Caki2 (cell line): ENCODE results near the gene TDRD12. TPM values are rescaled to one million over a fixed set of nuclear protein-coding genes. Genes with fewer than 3 reads are reported as not detected.
A peak's percentile ranks its signal among the peaks of the same experiment; 100 is the strongest.
"Not testable (repeated sequence)": the region's sequence is repeated elsewhere in the genome, so short reads cannot be mapped to it uniquely, and the experiment has no call there.

Experiments used
- DNase-seq: peaks from one replicate; pipeline ENCODE4 v3.0.0-alpha.2; 2015; ENCODE audit warnings: low read depth
- in situ Hi-C: cut with HindIII; loops from 2 replicates; pipeline ENCODE4 v1.10.0; 2016; ENCODE audit warnings: low sequenced_read_pairs, low pct_unique_long_range_greater_than_20kb, mixed read lengths
- total RNA-seq: library from RNA; depleted of rRNA; stranded (reverse); fragments of >200 nt; shearing (Covaris generic); gene quantifications from 2 replicates; pipeline ENCODE4 v1.2.3, GENCODE V29; 2014; ENCODE audit warnings: low replicate concordance

TDRD12 gene
- total RNA-seq, 1 experiment from 2014 or later, result 4.4 TPM

DNA sequence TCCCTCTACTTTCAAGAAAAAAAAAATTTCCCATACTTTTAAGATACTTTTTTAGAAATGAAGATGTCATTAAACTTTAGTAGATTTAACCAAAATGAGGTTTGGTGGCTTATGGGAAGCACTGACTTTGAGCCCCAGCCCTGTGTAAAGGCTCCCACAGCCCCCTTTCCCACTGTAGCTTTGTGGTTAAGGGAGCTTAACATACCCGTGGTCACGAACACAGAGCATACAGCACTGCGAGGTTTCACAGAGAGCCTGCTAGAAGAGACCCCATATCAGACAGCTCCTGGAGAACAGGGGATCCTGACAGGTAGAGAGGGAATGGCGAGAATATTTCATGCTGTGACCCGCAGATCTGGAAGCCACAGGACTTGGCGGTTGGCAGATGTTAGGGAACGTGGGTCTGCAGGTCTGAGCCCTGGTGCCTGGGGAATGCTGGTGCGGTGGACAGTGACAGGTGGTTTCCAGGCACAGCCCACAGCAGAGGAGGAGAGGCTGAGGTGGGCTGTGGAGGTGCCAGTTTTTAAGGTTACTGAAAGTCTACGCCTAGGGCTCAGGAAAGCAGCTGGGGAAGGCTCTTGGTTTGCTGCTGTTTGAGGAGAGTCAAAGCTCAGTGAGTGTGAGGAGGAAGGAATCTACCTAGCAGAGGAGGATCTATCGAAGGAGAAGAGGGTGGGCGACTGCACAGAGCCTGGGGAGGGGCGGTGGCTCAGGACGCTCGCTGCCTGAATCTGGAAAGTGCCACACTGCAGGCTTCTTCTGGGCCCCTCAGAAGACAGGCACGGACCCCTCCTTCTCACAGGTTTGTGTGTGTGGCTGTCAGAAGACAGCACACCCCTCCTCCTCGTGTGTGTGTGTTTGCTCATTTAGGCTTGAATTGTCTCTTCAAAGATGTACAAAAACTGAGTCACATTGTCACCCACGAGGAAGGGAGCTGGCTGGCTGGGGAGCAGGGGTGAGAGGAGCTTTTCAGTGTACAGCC, 100.1 kb downstream of the TDRD12 start:
- DNase-seq, result no peak
- in situ Hi-C loops, result no loop called here

DNA sequence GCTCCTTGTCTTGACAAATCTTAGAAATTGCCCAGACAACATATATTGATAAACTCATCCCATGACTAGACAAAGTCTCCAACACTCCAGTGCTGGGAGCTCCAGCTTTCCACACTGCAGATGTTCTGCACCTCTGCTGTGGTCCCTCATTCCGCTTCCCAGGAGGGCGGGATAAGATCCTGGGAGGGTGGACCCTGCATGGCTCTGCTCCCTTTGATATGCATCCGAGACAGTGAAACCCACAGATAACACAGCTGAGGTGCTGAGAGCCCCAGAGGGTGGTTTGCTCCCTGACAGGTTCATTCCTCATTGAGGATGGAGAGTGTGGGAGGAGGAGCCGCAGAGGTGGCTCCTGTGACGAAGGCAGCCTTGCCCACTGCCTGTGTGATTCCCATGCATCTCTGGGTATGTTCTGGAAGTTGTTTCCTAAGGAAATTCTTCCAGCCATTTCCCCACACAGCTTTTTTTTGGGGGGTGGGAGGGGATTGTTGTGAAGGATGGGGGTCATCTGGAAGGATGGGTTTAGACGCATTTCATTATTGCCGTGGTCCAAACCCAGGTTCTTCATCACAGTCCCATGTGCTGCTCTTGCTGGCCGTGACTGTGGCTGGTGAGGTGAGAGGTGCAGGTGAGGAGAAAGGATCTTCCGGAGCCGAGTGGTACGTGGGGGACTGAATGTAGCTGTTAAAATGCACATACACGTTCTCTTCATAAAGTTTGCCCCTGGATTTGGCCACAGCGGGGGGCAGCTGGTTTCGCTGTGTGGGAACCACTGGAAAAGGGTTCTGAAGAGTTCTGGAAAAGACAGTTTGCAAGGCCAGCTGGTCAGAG, 103.6 kb downstream of the TDRD12 start:
- no peak for DNase-seq
- in situ Hi-C loops, result no loop called here

DNA sequence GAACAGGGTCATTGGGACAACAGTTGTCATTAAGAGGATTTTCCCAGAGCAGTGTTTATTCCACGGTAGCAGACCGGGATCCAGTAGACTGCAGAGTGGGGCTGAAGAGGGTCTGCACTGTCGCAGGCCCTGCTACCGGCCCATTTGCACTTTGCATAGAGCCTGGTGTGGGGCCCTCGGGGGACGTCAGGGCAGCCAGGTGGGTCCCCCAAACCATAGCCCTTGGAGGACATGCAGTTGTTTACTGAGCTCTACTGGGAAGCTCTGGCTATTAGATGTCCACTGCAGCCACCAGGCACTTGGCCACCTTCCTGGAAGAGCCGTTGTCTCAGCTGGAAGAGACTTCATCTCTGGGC, 104.2 kb downstream of the TDRD12 start:
- no peak for DNase-seq
- in situ Hi-C loops, result no loop called here

DNA sequence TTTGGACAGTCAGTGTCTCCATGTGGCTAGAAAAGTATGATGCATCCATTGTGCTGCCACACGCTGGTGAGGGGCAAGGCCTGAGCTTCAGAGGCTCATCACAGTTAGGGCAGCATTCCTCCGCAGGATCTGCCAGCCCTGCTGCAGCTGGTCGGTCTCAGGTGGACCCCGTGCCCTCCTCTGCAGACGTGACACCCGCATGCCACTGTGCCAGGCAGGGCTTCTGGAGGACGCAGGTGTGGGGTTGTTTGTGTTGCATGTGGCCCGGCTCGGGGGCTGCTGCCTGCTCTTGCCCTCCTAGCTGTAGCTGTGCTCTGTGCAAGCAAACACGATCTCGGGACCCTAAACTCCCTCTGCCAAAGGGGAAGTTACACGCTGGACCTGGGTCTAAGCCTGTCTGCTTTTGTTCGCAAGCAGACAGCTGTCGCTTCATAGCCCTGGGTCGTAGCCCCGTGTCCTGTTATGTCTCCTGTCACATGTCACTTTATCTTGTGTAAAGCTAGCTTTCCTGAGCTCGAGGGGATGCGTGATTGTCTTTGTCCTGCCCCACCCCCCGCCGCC, 104.7 kb downstream of the TDRD12 start:
- in situ Hi-C loops, result no loop called here
- DNase-seq, result no peak

DNA sequence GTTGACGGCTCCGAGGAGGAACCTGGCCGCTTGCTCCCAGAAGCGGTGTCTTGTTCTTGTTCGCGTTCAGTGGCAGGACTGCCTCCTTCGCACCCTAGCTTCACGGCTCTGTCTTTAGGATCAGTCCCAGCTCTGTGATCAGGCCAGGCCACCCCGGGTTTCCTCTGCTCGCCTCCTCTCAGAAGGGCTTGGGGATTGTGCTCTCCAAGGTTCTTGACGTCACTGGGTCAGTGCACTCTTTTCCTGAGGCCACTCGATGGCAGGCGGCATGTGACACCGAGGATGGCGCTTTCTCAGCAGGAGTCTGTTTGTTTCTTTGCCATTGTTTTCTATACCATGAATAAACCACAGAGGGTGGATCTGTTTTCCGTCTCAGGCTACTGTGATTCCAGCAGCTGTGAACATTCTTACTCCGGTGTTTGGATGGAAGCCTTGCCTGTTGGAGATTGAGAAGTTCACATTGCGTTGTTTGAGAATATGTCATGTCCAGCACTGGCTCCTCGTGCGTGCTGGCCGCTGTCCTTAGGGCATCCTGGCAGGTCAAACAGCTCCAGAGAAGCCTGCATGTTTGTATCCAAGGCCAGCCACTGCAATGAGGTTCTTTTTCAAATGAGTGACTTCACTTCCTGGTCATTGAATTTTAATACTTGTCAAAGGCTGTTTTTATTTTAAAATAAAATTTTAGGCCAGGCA, 105.5 kb downstream of the TDRD12 start:
- no peak for DNase-seq
- in situ Hi-C loops, result no loop called here

DNA sequence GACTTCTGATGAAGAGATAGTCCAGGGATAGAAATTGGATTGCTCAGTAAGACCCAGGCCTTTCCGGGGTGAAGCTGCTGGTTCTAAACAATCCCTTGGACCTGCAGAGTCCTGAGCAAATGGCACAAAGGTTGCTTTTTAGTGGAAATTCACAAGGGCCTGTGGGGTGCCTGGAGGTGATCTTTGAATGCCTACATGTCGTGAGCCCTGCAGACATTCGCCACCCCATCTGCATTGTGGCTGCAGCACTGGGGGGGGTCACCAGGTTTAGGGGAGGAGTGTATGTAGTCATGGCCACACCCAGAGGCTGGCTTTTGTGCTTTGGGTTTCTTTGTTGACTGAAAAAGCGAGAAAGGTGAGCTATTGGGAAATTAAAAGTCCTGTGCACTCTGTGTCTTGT, 108.6 kb downstream of the TDRD12 start:
- no peak for DNase-seq
- in situ Hi-C loops, result no loop called here

DNA sequence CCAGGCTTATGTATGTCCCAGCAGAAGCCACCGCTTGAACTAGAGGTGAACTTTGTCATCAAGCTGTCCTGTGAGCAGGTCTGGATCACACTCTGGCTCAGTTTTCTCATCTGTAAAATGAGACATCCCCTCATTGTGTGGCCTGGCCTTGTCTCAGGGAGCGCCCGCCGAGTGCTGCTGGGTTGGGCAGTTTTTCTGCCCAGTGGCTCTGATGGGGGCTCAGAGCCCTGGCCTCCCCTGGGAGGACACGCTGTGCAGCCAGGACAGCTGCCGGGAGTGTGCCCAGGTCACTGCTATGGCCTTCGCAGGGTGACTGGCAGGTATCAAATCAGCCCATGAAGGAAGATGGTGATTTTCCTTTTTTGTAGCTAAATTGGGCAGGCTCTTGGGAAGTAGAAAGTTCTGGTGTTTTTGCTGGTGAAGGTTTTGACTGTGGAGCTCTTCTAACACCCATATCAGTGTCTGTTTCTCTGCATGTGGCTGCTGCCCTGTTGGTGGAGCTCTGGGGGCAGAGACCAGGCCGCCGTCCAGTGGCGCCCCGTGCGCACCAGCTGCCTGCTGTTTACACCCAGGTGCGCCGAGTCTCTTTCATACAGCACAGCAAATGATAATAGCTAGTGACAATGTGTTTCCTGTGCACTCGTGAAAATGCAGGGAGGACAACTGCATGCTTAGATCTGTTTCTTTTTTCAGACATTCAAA, 109.2 kb downstream of the TDRD12 start:
- in situ Hi-C loops, result no loop called here
- DNase-seq, result no peak

DNA sequence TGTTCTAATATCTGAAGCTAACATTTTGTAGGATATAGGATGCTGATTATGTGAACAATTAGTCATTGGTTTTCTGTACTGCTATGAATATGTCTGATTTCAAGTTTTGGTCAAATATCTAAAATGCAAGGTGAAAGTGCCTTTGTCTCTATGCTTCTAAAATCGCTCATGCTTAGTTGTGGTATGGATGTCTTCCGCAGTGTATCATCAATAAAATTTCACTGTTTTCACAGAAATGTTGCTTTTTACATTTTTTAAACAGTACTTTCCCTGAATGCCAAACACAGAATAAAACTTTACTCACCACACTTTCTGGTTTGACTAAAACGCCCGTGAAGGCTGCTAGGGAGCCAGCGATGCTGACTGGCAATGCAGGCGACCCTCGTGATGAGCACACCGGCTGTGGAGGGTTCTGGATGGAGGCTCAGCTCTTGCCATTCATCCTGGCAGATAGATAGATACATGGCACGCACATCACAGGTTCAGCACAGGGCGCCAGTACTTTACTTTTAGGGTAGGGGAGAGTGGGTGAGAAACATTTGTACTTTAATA, 109.9 kb downstream of the TDRD12 start:
- in situ Hi-C loops, result no loop called here
- no peak for DNase-seq

DNA sequence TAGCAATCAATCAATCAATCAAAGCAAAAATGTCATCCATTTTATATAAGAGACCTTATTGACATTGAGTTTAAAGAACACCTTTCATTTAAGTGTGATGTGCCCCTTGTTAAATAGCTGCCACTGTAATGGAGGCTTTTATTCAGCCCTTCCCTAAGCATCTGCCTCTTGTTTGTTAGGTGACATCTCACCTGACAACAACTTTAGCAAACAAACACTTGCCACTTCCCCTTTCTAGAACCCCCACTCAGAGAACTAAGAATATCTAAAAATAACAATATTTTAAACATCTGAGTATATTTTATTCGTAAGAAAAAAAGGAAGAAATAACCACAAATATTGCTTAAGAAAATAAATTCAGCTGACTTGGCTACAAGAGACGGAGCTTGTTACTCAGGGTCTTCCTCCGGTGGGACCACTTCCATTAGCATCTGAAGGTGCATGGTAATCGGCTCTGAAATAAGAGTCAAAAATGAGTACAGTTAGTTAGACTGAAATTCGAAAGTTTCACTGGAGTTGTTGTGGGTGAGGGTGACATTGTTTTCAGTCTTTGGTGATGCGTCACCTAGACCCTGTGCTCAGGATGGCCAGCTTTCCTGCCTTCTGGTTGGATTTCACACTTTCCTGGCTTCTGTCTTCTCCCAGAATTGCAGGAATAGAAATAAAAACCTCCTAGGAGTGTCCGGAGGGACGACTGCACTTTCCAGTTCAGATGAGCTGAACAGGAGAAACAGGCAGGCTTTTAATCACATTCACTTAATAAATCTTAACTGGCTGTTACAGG, 110.9 kb downstream of the TDRD12 start:
- in situ Hi-C loops, result no loop called here
- DNase-seq, result peak; percentile 21

DNA sequence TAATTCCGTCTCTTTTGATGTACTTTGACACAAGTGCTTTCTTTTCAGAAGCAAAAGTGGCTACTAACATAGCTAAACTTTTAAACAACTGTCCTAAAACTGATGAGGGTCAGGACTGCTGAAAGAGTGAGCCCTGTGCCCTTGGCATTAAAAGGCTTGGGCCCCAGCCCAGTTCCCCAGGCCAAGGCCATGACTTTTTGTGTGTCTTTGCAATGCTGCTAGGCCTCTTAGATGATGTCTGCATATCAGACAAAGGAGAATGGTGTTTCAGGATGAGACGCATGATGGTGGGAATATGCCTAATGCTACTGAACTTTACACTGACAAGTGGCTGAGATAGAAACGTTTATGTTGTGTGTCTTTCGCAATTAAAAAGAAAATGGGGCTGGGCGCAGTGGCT, 112.0 kb downstream of the TDRD12 start:
- DNase-seq, result no peak
- in situ Hi-C loops, result no loop called here

DNA sequence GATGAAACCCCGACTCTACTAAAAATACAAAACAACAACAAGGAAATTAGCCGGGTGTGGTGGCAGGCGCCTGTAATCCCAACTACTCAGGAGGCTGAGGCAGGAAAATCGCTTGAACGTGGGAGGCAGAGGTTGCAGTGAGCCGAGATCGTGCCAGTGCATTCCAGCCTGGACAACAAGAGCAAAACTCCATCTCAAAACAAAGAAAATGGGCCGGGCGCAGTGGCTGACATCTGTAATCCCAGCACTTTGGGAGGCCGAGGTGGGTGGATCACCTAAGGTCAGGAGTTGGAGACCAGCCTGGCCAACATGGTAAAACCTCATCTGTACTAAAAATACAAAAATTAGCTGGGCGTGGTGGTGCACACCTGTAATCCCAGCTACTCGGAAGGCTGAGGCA, 112.5 kb downstream of the TDRD12 start:
- in situ Hi-C loops, DNase-seq: not testable (repeated sequence)

DNA sequence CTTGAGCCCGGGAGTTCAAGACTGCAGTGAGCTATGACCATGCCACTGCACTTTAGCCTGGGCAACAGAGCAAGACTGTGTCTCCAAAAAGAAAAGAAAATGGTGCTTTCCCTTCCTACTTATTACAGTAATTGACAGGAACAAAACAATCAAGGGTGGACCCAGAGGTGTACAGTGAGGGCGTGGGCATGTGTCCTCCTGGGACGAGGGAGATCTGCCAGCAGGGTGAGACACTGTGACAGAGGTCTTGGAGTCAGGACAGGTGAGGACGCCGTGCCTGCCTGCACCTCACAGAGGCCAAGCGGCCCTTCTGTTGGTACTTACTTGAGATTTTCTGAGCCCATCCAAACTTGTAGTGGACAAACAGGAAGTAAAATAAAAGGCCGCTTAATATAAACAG, 113.3 kb downstream of the TDRD12 start:
- in situ Hi-C loops, DNase-seq: not testable (repeated sequence)

DNA sequence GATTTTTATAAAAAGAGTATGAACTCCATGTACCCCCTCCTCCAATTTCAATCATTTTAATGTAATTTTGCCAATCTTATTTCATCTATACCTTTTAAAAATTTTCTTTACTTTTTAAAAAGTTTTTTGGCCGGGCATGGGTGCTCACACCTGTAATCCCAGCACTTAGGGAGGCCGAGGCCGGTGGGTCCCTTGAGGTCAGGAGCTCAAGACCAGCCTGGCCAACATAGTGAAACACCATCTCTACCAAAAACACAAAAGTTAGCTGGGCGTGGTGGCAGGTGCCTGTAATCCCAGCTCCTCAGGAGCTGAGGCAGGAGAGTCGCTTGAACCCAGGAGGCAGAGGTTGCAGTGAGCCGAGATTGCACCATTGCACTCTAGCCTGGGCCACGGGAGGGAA, 113.8 kb downstream of the TDRD12 start:
- DNase-seq, in situ Hi-C loops: not testable (repeated sequence)

DNA sequence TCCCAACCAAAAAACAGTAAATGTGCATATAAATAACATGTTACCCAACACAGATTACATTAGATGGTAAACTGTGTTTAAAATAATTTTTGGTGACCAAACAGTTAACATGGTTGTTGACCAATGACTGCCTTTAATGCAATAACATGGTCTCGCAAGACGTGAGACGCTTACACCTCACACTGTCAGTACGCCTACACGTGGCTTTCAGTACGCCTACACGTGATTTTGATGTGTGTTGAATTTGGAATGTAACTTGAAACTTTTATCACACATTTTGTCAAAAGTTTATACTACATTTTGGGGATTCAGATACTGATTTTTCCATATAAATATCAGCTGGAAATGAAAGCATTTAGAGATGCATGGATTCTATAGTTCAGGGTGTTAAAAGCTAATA, 118.0 kb downstream of the TDRD12 start:
- DNase-seq, result no peak

DNA sequence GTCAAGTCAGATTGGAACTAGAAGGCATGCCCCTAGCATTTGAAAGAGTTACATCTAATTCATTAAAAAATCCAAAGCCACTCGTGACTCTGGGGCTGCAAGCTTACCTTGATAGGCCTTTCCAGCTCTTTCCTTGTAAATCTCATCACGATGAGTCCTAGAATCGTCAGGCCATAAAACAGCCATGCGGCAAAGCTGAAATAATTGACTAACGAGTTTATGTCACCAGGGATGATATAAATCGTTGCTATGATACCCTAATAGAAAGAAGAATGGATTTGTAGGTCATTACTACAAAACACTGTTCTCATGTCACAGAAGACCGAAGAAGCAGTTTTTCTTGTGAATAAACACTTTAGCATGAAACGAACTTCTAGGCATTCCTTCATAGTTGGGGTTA, 122.5 kb downstream of the TDRD12 start:
- in situ Hi-C loops, result no loop called here
- no peak for DNase-seq

More for the DNA sequence above, 118.0 kb downstream of the TDRD12 start:
- in situ Hi-C loops, result no loop called here

DNA sequence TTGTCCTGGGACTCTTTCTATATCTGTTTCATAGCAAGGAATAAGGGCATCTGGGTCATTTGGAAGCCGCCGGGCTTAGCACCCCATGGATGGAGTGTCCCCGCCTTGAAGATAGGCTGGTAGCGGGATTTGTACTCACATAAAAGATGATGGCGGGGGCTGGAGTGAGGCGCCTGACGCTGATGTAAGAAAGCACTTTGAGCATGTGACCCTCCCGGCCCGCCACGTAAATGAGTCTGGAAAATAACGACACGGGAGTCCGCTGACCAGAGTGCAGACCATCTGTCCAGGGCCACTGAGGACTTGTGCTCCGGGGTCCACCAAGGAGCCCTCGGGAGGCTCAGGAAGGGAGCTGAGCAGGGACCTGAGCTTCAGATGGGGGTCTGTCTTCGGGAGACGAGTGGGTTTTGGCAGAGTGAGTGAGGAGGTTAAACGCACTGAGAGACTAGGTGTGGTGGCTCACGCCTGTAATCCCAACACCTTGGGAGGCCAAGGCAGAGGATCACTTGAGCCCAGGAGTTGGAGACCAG, 124.2 kb downstream of the TDRD12 start:
- in situ Hi-C loops, result no loop called here
- no peak for DNase-seq

DNA sequence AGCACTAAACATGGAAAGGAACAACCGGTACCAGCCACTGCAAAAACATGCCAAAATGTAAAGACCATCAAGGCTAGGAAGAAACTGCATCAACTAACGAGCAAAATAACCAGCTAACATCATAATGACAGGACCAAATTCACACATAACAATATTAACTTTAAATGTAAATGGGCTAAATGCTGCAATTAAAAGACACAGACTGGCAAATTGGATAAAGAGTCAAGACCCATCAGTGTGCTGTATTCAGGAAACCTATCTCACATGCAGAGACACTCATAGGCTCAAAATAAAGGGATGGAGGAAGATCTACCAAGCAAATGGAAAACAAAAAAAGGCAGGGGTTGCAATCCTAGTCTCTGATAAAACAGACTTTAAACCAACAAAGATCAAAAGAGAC, 128.5 kb downstream of the TDRD12 start:
- in situ Hi-C loops, DNase-seq: not testable (repeated sequence)
